Kidney (tissue), 14 donors: Measurements from ENCODE around the gene TRAPPC8. TPM values are rescaled to one million over a fixed set of nuclear protein-coding genes. Genes with fewer than 3 reads are reported as not detected.
A peak's percentile ranks its signal among the peaks of the same experiment; 100 is the strongest.

Experiments used
- DNase-seq, 5 donors: peaks; one replicate each; pipeline ENCODE4 v3.0.0-alpha.2; 2013 to 2020
- FAIRE-seq: peaks from 2 replicates; lab custom pipeline; 2012; peaks lifted over from hg19 to GRCh38; lab: Jason Lieb, UNC
- H3K27ac ChIP-seq, 2 donors: one replicate each; pipeline ENCODE4 v1.7.0; 2013; ENCODE audit warnings: low read depth in 2 of 2, low read length in 2 of 2, inconsistent platforms in 1 of 2
- H3K27me3 ChIP-seq: one replicate; pipeline ENCODE4 v1.7.1; 2013; ENCODE audit warnings: low read length, inconsistent platforms; ENCODE audit not compliant: control insufficient read depth, insufficient read depth
- H3K36me3 ChIP-seq, 3 donors: one replicate each; pipeline versions ENCODE4 v1.7.0 to v1.7.1; 2013; ENCODE audit warnings: low read length in 3 of 3, control low read depth in 1 of 3, inconsistent platforms in 1 of 3; ENCODE audit not compliant: insufficient read depth in 3 of 3, control insufficient read depth in 2 of 3
- H3K4me1 ChIP-seq, 3 donors: one replicate each; pipeline versions ENCODE4 v1.7.0 to v1.7.1; 2013; ENCODE audit warnings: low read length in 3 of 3, inconsistent platforms in 1 of 3, low read depth in 1 of 3; ENCODE audit not compliant: control insufficient read depth in 2 of 3, insufficient read depth in 2 of 3
- H3K4me3 ChIP-seq, 3 donors: one replicate each; pipeline versions ENCODE4 v1.7.0 to v1.8.1; 2013; ENCODE audit warnings: low read length in 3 of 3, control low read depth in 1 of 3, inconsistent platforms in 1 of 3
- H3K9ac ChIP-seq, 3 donors: one replicate each; pipeline versions ENCODE4 v1.7.0 to v1.7.1; 2013; ENCODE audit warnings: low read length in 3 of 3, control low read depth in 1 of 3, inconsistent platforms in 1 of 3
- H3K9me3 ChIP-seq, 3 donors: one replicate each; pipeline versions ENCODE4 v1.7.0 to v1.7.1; 2013; ENCODE audit warnings: low read length in 3 of 3, control low read depth in 1 of 3, inconsistent platforms in 1 of 3; ENCODE audit not compliant: control insufficient read depth in 2 of 3, insufficient read depth in 1 of 3
- CTCF ChIP-seq: IDR thresholded peaks from 3 replicates; pipeline ENCODE4 v1.5.1; 2012; ENCODE audit warnings: mild to moderate bottlenecking, moderate library complexity, borderline replicate concordance; ENCODE audit not compliant: insufficient read depth; ENCODE audit errors: extremely low read depth
- intact Hi-C: fragments of 100-400 bp; cut with DNase I; formaldehyde crosslinking; loops from one replicate; pipeline ENCODE4 v1.11.1; 2022
- polyA plus RNA-seq: library from polyadenylated mRNA; stranded (reverse); fragments of 350-450 nt; fragmentation: Illumina TruSeq; extraction: RNeasy Lipid Tissue Mini Kit (QIAGEN cat#74804); gene quantifications from one replicate; pipeline ENCODE4 v1.2.3, GENCODE V29; 2014; ENCODE audit warnings: low read depth, low replicate concordance; ENCODE audit not compliant: insufficient read depth
- total RNA-seq: library from RNA; stranded (reverse); fragmentation: NEBNext Ultra II Directional; extraction: Animal tissue kit (Norgen Biotek cat#: 25700); gene quantifications from one replicate; pipeline ENCODE4 v1.2.1, GENCODE V29; 2021
- donor health status: control.
- donor health status: control.
- donor health status: control.
- donor health status: control.
- donor health status: control.
- donor health status: DM: yes; HTN: yes; CAD: no.
- donor health status: Normal renal cell carcinoma (clear cell type).

The TRAPPC8 gene
- total and polyA plus RNA-seq, 2 donors from 2014 or later = 28.7 to 44.6 TPM

GRCh38 chr18:31973929-31974546 is 31.1 kb upstream of the TRAPPC8 start:
- H3K9me3 ChIP-seq = peaks cover 0 to 15% (median 5%) of the 10 kb centered on the region in 3 donors
- H3K27ac ChIP-seq = no peak overlapping the region
- H3K36me3 ChIP-seq = no peaks in the 10 kb centered on the region
- H3K4me3 ChIP-seq = no peak overlapping the region
- FAIRE-seq = no peak
- H3K27me3 ChIP-seq = no peaks in the 10 kb centered on the region
- DNase-seq = no peak
- intact Hi-C loops = no loop called here
- H3K4me1 ChIP-seq = no peaks in the 10 kb centered on the region
- no peak overlapping the region for H3K9ac ChIP-seq
- TF ChIP-seq CTCF = no peak

GRCh38 chr18:31970617-31971016 is 27.7 kb upstream of the TRAPPC8 start:
- Histone ChIP-seq H3K27me3 (no peaks in the 10 kb centered on the region), H3K4me3 (no peak overlapping the region), H3K4me1 (no peaks in the 10 kb centered on the region), H3K9me3 (peaks cover 0 to 15% (median 5%) of the 10 kb centered on the region in 3 donors), H3K36me3 (no peaks in the 10 kb centered on the region), H3K27ac (no peak overlapping the region), H3K9ac (no peak overlapping the region)
- intact Hi-C loops = no loop called here
- DNase-seq (peak in 3 of 5 donors; percentile 25 to 47 (median 33)), FAIRE-seq (no peak)
- no peak for TF ChIP-seq CTCF

DNA sequence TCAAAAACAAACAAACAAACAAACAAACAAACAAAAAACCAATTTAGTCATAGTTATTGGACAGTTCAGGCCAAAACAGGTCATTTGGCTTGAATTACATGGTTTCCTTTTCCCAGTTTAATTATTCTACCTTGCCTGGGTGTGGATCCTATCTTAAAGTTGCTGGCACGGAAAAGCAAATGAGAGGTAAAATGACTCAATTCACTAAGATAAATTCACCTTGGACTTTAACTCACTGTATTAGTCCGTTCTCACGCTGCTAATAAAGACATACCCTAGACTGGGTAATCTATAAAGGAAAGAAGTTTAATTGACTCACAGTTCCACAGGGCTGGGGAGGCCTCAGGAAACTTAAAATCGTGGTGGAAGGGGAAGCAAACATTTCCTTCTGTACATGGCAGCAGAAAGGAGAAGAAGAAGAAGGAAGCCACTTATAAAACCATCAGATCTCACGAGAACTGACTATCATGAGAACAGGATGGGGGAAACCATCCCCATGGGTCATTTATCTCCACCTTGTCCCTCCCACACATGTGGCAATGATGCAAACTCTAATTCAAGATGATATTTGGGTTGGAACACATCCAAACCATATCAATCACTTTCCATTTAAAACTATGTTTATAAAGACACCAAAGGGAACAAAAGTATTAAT is 22.5 kb upstream of the TRAPPC8 start:
- Histone ChIP-seq H3K36me3 (no peaks in the 10 kb centered on the region), H3K9me3 (no peaks in the 10 kb centered on the region), H3K27me3 (no peaks in the 10 kb centered on the region), H3K9ac (no peak overlapping the region), H3K4me1 (no peaks in the 10 kb centered on the region), H3K27ac (no peak overlapping the region), H3K4me3 (no peak overlapping the region)
- FAIRE-seq (no peak), DNase-seq (no peak)
- intact Hi-C loops = no loop called here
- no peak for TF ChIP-seq CTCF
